H1 (cell line): ENCODE measurements around the gene DDX18. TPM values are rescaled to one million over a fixed set of nuclear protein-coding genes. Genes with fewer than 3 reads are reported as not detected.

Experiments used
- CTCF ChIA-PET: fragments of 300-600 bp; sonication (Branson Sonifier 250); formaldehyde crosslinking; loops from one replicate; lab custom pipeline; 2021; ENCODE audit not compliant: partially characterized antibody; lab: Charles Lee
- POLR2A ChIA-PET: fragments of 300-600 bp; sonication (Branson Sonifier 250); formaldehyde crosslinking; loops from one replicate; lab custom pipeline; 2021; ENCODE audit warnings: inconsistent platforms; ENCODE audit not compliant: partially characterized antibody; lab: Charles Lee
- DNase-seq, 2 experiments: peaks; one replicate each; pipeline versions ENCODE4 v3.0.0 to v3.0.0-alpha.2; 2010 to 2022; ENCODE audit warnings: low spot score in 2 of 2, low read depth in 1 of 2, mixed read lengths in 1 of 2
- FAIRE-seq: peaks from 2 replicates; lab custom pipeline; 2011; peaks lifted over from hg19 to GRCh38; lab: Jason Lieb, UNC
- H2AFZ ChIP-seq: 2 replicates; pipeline ENCODE4 v1.8.1; 2012; ENCODE audit warnings: low read length, inconsistent platforms
- H2AK5ac ChIP-seq: 2 replicates; pipeline ENCODE4 v1.6.1; 2013; ENCODE audit warnings: low read depth, low read length
- H2BK120ac ChIP-seq: replicated peaks from 2 replicates; pipeline ENCODE3; 2013; ENCODE audit warnings: low read depth, low read length, inconsistent platforms
- H2BK12ac ChIP-seq: 2 replicates; pipeline ENCODE4 v1.6.1; 2013; ENCODE audit warnings: low read depth, low read length
- H2BK15ac ChIP-seq: 2 replicates; pipeline ENCODE4 v1.6.1; 2013; ENCODE audit warnings: low read length
- H2BK20ac ChIP-seq: 2 replicates; pipeline ENCODE4 v1.6.1; 2013; ENCODE audit warnings: low read length
- H2BK5ac ChIP-seq: 2 replicates; pipeline ENCODE4 v1.6.1; 2013; ENCODE audit warnings: low read depth, low read length
- H3K14ac ChIP-seq: 2 replicates; pipeline ENCODE4 v1.6.1; 2013; ENCODE audit warnings: inconsistent platforms; ENCODE audit not compliant: insufficient read length
- H3K18ac ChIP-seq: 2 replicates; pipeline ENCODE4 v1.6.1; 2013; ENCODE audit warnings: low read length; ENCODE audit errors: extremely low read depth
- H3K23ac ChIP-seq: 2 replicates; pipeline ENCODE4 v1.6.1; 2013; ENCODE audit warnings: inconsistent platforms; ENCODE audit not compliant: insufficient read length
- H3K23me2 ChIP-seq: 2 replicates; pipeline ENCODE4 v1.6.1; 2013; ENCODE audit warnings: low read depth, low read length
- H3K27ac ChIP-seq: 2 replicates; pipeline ENCODE4 v1.6.1; 2011; ENCODE audit warnings: low read depth, low read length, inconsistent platforms
- H3K27me3 ChIP-seq, 4 experiments: replicated peaks in 1 of 4; 1 replicate in 1 of 4; 2 replicates in 3 of 4; pipeline versions ENCODE4 v1.6.1 to v1.8.1; 2011 to 2013; ENCODE audit warnings: low read length in 3 of 4, mild to moderate bottlenecking in 3 of 4, inconsistent platforms in 2 of 4, mixed read lengths in 2 of 4, moderate library complexity in 1 of 4; ENCODE audit not compliant: control insufficient read depth in 3 of 4, insufficient read depth in 3 of 4; ENCODE audit errors: extremely low read depth in 1 of 4
- H3K36me3 ChIP-seq, 4 experiments: 2 replicates each; pipeline versions ENCODE4 v1.6.1 to v1.8.1; 2011 to 2013; ENCODE audit warnings: mild to moderate bottlenecking in 4 of 4, low read length in 3 of 4, moderate library complexity in 2 of 4, control low read depth in 1 of 4, inconsistent platforms in 1 of 4; ENCODE audit not compliant: insufficient read depth in 4 of 4, control insufficient read depth in 2 of 4
- H3K4ac ChIP-seq: replicated peaks from 2 replicates; pipeline ENCODE3; 2013; ENCODE audit warnings: low read length, low read depth, mixed read lengths, inconsistent platforms; ENCODE audit not compliant: insufficient read length
- H3K4me1 ChIP-seq, 4 experiments: replicated peaks in 1 of 4; 1 replicate in 1 of 4; 2 replicates in 3 of 4; pipeline versions ENCODE4 v1.6.1 to v1.8.1; 2011 to 2013; ENCODE audit warnings: low read length in 3 of 4, inconsistent platforms in 2 of 4, mixed read lengths in 1 of 4; ENCODE audit not compliant: insufficient read depth in 4 of 4, control insufficient read depth in 3 of 4
- H3K4me2 ChIP-seq, 2 experiments: 2 replicates each; pipeline versions ENCODE4 v1.6.1 to v1.8.1; 2011 to 2013; ENCODE audit warnings: low read depth in 2 of 2, low read length in 2 of 2, control low read depth in 1 of 2, inconsistent platforms in 1 of 2, mild to moderate bottlenecking in 1 of 2; ENCODE audit not compliant: insufficient read depth in 1 of 2
- H3K4me3 ChIP-seq, 4 experiments: fragments of 200-600, 300-600 bp in 1 of 4; sonication (generic), shearing (Covaris generic), sonication (Bioruptor Twin) in 1 of 4; 2 replicates each; pipeline versions ENCODE4 v1.5.1 to v1.8.1; 2011 to 2016; ENCODE audit warnings: low read length in 4 of 4, low read depth in 3 of 4, control low read depth in 2 of 4, inconsistent platforms in 2 of 4, mild to moderate bottlenecking in 2 of 4, mixed read lengths in 1 of 4, moderate library complexity in 1 of 4; ENCODE audit not compliant: insufficient read depth in 2 of 4; ENCODE audit errors: extremely low read depth in 1 of 4
- H3K56ac ChIP-seq: replicated peaks from 2 replicates; pipeline ENCODE3; 2013; ENCODE audit warnings: low read depth, mild to moderate bottlenecking, mixed read lengths, low read length, inconsistent platforms; ENCODE audit not compliant: insufficient read length
- H3K79me1 ChIP-seq: 2 replicates; pipeline ENCODE4 v1.6.1; 2013; ENCODE audit warnings: low read depth, low read length, control low read depth
- H3K79me2 ChIP-seq, 2 experiments: 2 replicates each; pipeline versions ENCODE4 v1.6.1 to v1.8.1; 2012 to 2013; ENCODE audit warnings: low read length in 2 of 2, mild to moderate bottlenecking in 2 of 2, inconsistent platforms in 1 of 2; ENCODE audit not compliant: insufficient read depth in 2 of 2, control insufficient read depth in 1 of 2
- H3K9ac ChIP-seq, 4 experiments: replicated peaks in 1 of 4; 1 replicate in 1 of 4; 2 replicates in 3 of 4; pipeline versions ENCODE4 v1.6.1 to v1.8.1; 2011 to 2013; ENCODE audit warnings: low read depth in 3 of 4, low read length in 3 of 4, control low read depth in 2 of 4, mild to moderate bottlenecking in 2 of 4, moderate library complexity in 2 of 4, inconsistent platforms in 1 of 4; ENCODE audit errors: extremely low read depth in 1 of 4
- H3K9me3 ChIP-seq, 2 experiments: 2 replicates each; pipeline versions ENCODE4 v1.6.1 to v1.8.1; 2012 to 2013; ENCODE audit warnings: mild to moderate bottlenecking in 2 of 2, moderate library complexity in 2 of 2, control low read depth in 1 of 2, inconsistent platforms in 1 of 2, low read depth in 1 of 2, low read length in 1 of 2, mixed read lengths in 1 of 2; ENCODE audit not compliant: insufficient read depth in 2 of 2
- H4K20me1 ChIP-seq, 2 experiments: replicated peaks in 1 of 2; 2 replicates each; pipeline versions ENCODE3 to v1.8.1; 2011 to 2013; ENCODE audit warnings: inconsistent platforms in 2 of 2, low read length in 2 of 2, mild to moderate bottlenecking in 1 of 2; ENCODE audit not compliant: insufficient read depth in 2 of 2, control insufficient read depth in 1 of 2
- H4K5ac ChIP-seq: 2 replicates; pipeline ENCODE4 v1.6.1; 2013; ENCODE audit warnings: low read length, low read depth, mixed read lengths, inconsistent platforms; ENCODE audit not compliant: insufficient read length
- H4K8ac ChIP-seq: 2 replicates; pipeline ENCODE4 v1.8.0; 2013; ENCODE audit warnings: mild to moderate bottlenecking, moderate library complexity, low read length, inconsistent platforms; ENCODE audit not compliant: insufficient read depth; ENCODE audit errors: extremely low read depth
- H4K91ac ChIP-seq: replicated peaks from 2 replicates; pipeline ENCODE3; 2013; ENCODE audit warnings: low read length, mixed read lengths, inconsistent platforms; ENCODE audit not compliant: insufficient read length
- CBX5 ChIP-seq: fragments of 300-800, 300-1000 bp; sonication (generic); IDR thresholded peaks from 2 replicates; pipeline ENCODE4 v1.7.1; 2016; ENCODE audit warnings: antibody characterized with exemption, low read length, low read depth
- EGR1 ChIP-seq: IDR thresholded peaks from 2 replicates; pipeline ENCODE4 v1.6.1; 2011; ENCODE audit warnings: low read depth, low read length, borderline replicate concordance
- GABPA ChIP-seq: IDR thresholded peaks from 2 replicates; pipeline ENCODE4 v1.6.1; 2011; ENCODE audit warnings: mild to moderate bottlenecking, low read length, moderate library complexity, borderline replicate concordance; ENCODE audit not compliant: insufficient read depth
- HDAC2 ChIP-seq, 2 experiments: fragments of 300-600 bp in 1 of 2; sonication (generic) in 1 of 2; IDR thresholded peaks; 2 replicates each; pipeline ENCODE4 v1.6.1; 2011 to 2012; ENCODE audit warnings: low read depth in 2 of 2, low read length in 2 of 2, mild to moderate bottlenecking in 2 of 2, moderate library complexity in 2 of 2, borderline replicate concordance in 1 of 2, inconsistent platforms in 1 of 2
- SAP30 ChIP-seq: fragments of 300-600 bp; sonication (generic); IDR thresholded peaks from 2 replicates; pipeline ENCODE4 v1.7.1; 2012; ENCODE audit warnings: low read length, moderate library complexity, mild to moderate bottlenecking, inconsistent platforms; ENCODE audit not compliant: insufficient read depth, insufficient replicate concordance
- YY1 ChIP-seq: IDR thresholded peaks from 2 replicates; pipeline ENCODE4 v1.6.1; 2011; ENCODE audit warnings: low read depth, mild to moderate bottlenecking, low read length
- ZNF274 ChIP-seq: IDR thresholded peaks from 2 replicates; pipeline ENCODE4 v1.7.0; 2012; ENCODE audit warnings: low read length, borderline replicate concordance; ENCODE audit errors: extremely low read depth
- WGBS, 2 experiments: shearing (Covaris generic) in 1 of 2; methylation state at CpG; one replicate each; pipeline versions ENCODE4 v1.1.6 to v1.1.7; 2013 to 2015; ENCODE audit warnings: low lambda C conversion rate in 2 of 2, mixed read lengths in 2 of 2, inconsistent platforms in 1 of 2, low coverage in 1 of 2, missing lambda C conversion rate in 1 of 2; ENCODE audit not compliant: insufficient replicate concordance in 2 of 2, insufficient coverage in 1 of 2, insufficient read length in 1 of 2; ENCODE audit errors: extremely low coverage in 1 of 2, missing lambda C conversion rate in 1 of 2; 5-methylcytosine and 5-hydroxymethylcytosine counted together
- polyA plus RNA-seq, 7 experiments: library from polyadenylated mRNA; depleted of rRNA in 3 of 7; stranded (reverse) in 5 of 7; unstranded in 2 of 7; fragments of >200 nt in 5 of 7; fragments of 200-250 nt in 2 of 7; gene quantifications; 1 replicate in 5 of 7; 2 replicates in 1 of 7; 4 replicates in 1 of 7; pipeline versions ENCODE4 v1.2.1 to v1.2.3, GENCODE V29; 2011 to 2013; ENCODE audit warnings: missing spikeins in 2 of 7, mixed read lengths in 2 of 7
- total RNA-seq: library from RNA; stranded (reverse); fragmentation: NEBNext Ultra II Directional; extraction: Animal tissue kit (Norgen Biotek cat#: 25700); gene quantifications from 2 replicates; pipeline ENCODE4 v1.2.1, GENCODE V29; 2021

The DDX18 gene
- total and polyA plus RNA-seq, 2 of the 8 experiments (the other 6 are each of a cell fraction or from before 2014, with no cell fraction given) = 31.3 to 119 TPM

DNA sequence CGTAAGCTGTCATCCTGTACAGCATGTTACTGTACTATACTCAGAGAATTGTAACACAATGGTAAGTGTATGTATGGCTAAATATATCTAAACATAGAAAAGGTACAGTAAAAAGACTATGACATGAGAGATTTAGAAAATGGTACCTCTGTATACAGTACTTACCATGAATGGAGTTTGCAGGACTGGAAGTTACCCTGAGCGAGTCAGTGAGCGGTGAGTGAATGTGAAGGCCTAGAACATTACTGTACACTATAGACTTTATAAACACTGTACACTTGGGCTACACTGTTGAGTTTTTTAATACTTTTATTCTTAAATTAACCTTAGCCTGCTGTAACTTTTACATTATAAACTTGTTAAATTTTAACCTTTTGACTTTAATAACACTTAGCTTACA lies 1.5 kb downstream of the DDX18 start:
- Histone ChIP-seq H3K9ac (no peak overlapping the region; a peak in 1 of 7 replicates), H3K27ac (no peak overlapping the region), H3K4ac (no peak overlapping the region), H3K36me3 (peaks cover 12 to 37% (median 30%) of the 10 kb centered on the region in 4 experiments), H2BK120ac (no peak overlapping the region), H2AK5ac (no peak overlapping the region), H3K79me2 (peaks cover 11 to 28% of the 10 kb centered on the region in 2 experiments), H3K23ac (no peak overlapping the region), H3K18ac (no peak overlapping the region), H4K8ac (no peak overlapping the region), H3K23me2 (no peaks in the 10 kb centered on the region; the same call in none of the 2 replicates), H3K4me1 (peaks cover 0 to 8% (median 5%) of the 10 kb centered on the region in 4 experiments; a peak in 3 of 7 replicates), H3K4me2 (peak overlapping the region; percentile 88 to 92; a peak in 3 of 4 replicates), H2BK15ac (no peak overlapping the region), H3K79me1 (no peaks in the 10 kb centered on the region), H2BK5ac (no peak overlapping the region), H3K9me3 (no peaks in the 10 kb centered on the region), H2AFZ (no peak overlapping the region), H3K56ac (no peak overlapping the region), H3K4me3 (peak overlapping the region in 3 of 4 experiments; percentile 85 to 99 (median 94); a peak in 3 of 8 replicates), H2BK20ac (no peak overlapping the region), H3K14ac (no peak overlapping the region), H4K5ac (no peak overlapping the region), H4K20me1 (peaks cover 0 to 2% of the 10 kb centered on the region in 2 experiments), H2BK12ac (no peak overlapping the region), H4K91ac (no peak overlapping the region), H3K27me3 (no peaks in the 10 kb centered on the region)
- DNase-seq = no peak
- ChIA-PET CTCF (interaction anchor here (0.8 to 4.9 kb wide), 4 partner anchors 13 to 190 kb away, joined by 3 to 29 read pairs (median 8); no protein-coding TSS in a partner anchor), POLR2A (interaction anchor here (0.6 to 2.2 kb wide), 3 partner anchors 9 to 19 kb away, joined by 3 to 5 read pairs (median 4); no protein-coding TSS in a partner anchor)
- FAIRE-seq = no peak
- WGBS, 2 experiments = 86% methylated on average over 3 of the region's 3 CpGs; no CpG with 5 or more reads in 1 of the 2 experiments
- TF ChIP-seq CBX5 (no peak), YY1 (no peak), HDAC2 (IDR thresholded peaks at IDR 0.05; ENCODE audit: borderline replicate concordance in 1 of 2, low read depth in 2 of 2, low read length in 2 of 2) (no peak), EGR1 (no peak), ZNF274 (no peak), SAP30 (no peak), GABPA (no peak)
